ENCODE measurements around the gene HOXA3.
A peak's percentile ranks its signal among the peaks of the same experiment; 100 is the strongest.

HOXA3 gene

GRCh38 chr7:27155816-27156507 is 3.6 kb upstream of the HOXA3 start:
- TF ChIP-seq, protein P1, sequence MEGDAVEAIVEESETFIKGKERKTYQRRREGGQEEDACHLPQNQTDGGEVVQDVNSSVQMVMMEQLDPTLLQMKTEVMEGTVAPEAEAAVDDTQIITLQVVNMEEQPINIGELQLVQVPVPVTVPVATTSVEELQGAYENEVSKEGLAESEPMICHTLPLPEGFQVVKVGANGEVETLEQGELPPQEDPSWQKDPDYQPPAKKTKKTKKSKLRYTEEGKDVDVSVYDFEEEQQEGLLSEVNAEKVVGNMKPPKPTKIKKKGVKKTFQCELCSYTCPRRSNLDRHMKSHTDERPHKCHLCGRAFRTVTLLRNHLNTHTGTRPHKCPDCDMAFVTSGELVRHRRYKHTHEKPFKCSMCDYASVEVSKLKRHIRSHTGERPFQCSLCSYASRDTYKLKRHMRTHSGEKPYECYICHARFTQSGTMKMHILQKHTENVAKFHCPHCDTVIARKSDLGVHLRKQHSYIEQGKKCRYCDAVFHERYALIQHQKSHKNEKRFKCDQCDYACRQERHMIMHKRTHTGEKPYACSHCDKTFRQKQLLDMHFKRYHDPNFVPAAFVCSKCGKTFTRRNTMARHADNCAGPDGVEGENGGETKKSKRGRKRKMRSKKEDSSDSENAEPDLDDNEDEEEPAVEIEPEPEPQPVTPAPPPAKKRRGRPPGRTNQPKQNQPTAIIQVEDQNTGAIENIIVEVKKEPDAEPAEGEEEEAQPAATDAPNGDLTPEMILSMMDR (IDR thresholded peaks at IDR 0.05; ENCODE audit: poor library complexity, severe bottlenecking) = no peak
- peak overlapping the region; percentile 62 for H3K27ac ChIP-seq (ENCODE audit: poor library complexity, severe bottlenecking)
- H3K36me3 ChIP-seq (ENCODE audit: low read depth) = no peaks in the 10 kb centered on the region
- peak; percentile 12 for ATAC-seq (ENCODE audit: low read depth)
- H3K4me3 ChIP-seq (ENCODE audit: severe bottlenecking) = peak overlapping the region; percentile 46
- H3K4me1 ChIP-seq (ENCODE audit: insufficient read depth, poor library complexity, severe bottlenecking) = peaks cover 8% of the 10 kb centered on the region
- H3K27me3 ChIP-seq (ENCODE audit: insufficient read depth, poor library complexity, severe bottlenecking) = no peaks in the 10 kb centered on the region
- DNase-seq (ENCODE audit: low spot score) = peak; percentile 59
- H3K9me3 ChIP-seq (ENCODE audit: severe bottlenecking) = no peaks in the 10 kb centered on the region

DNA sequence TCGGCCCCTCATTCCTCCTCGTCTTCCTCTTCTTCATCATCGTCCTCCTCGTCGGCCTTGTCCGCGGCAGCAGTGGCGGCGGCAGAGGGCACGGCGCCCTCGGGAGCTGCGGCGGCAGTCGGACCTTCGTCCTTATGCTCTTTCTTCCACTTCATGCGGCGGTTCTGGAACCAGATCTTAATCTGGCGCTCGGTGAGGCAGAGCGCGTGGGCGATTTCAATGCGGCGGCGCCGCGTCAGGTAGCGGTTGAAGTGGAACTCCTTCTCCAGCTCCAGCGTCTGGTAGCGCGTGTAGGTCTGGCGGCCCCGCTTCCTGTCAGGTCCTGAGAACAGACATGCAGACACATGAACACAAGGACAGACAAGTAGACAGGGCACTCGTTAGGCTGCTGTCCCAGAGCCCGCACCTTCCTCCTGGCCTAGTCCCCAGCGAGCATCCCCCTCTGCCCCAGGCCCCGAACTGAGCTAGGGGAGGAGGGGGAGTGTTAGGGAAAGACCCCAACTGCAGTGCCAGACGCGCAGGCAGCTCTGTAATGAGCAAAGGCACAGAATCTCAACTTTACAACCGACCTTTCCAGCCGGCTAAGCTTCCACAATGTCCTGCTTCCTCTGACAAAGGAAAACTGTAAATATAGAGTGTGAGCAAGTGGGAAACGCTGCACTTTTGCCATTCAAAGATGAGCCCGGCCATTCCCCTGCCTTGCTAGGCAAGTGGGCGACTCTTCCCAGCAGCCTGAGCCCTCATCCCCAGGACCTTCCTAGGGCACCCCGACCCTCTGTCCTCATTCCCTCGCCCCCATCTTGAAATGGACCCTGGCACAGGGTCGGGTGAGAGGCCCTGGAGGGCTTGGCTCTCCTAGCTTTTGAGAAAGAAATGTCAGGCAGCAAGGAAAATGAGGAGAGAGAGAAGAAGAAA is 2.8 kb upstream of the HOXA3 start:
- H3K27me3 ChIP-seq (ENCODE audit: insufficient read depth, poor library complexity, severe bottlenecking) = no peaks in the 10 kb centered on the region
- peak overlapping the region; percentile 62 for H3K27ac ChIP-seq (ENCODE audit: poor library complexity, severe bottlenecking)

GRCh38 chr7:27154369-27154768 is 2.0 kb upstream of the HOXA3 start:
- TF ChIP-seq, protein P1 (IDR thresholded peaks at IDR 0.05; ENCODE audit: poor library complexity, severe bottlenecking) = no peak
- DNase-seq (ENCODE audit: low spot score) (peak; percentile 42), ATAC-seq (ENCODE audit: low read depth) (no peak)
- H3K36me3 ChIP-seq (ENCODE audit: low read depth) = no peaks in the 10 kb centered on the region
- H3K27ac ChIP-seq (ENCODE audit: poor library complexity, severe bottlenecking) = peak overlapping the region; percentile 62
- H3K27me3 ChIP-seq (ENCODE audit: insufficient read depth, poor library complexity, severe bottlenecking) = no peaks in the 10 kb centered on the region
- H3K4me3 ChIP-seq (ENCODE audit: severe bottlenecking) = no peak overlapping the region
- H3K4me1 ChIP-seq (ENCODE audit: insufficient read depth, poor library complexity, severe bottlenecking) = peaks cover 5% of the 10 kb centered on the region
- H3K9me3 ChIP-seq (ENCODE audit: severe bottlenecking) = no peaks in the 10 kb centered on the region

More for the DNA sequence above, 2.8 kb upstream of the HOXA3 start:
- Histone ChIP-seq H3K4me3 (ENCODE audit: severe bottlenecking) (peak overlapping the region; percentile 46), H3K36me3 (ENCODE audit: low read depth) (no peaks in the 10 kb centered on the region), H3K9me3 (ENCODE audit: severe bottlenecking) (no peaks in the 10 kb centered on the region), H3K4me1 (ENCODE audit: insufficient read depth, poor library complexity, severe bottlenecking) (peaks cover 8% of the 10 kb centered on the region)
- DNase-seq (ENCODE audit: low spot score) (peak; percentile 77), ATAC-seq (ENCODE audit: low read depth) (no peak)
- TF ChIP-seq, protein P1 (IDR thresholded peaks at IDR 0.05; ENCODE audit: poor library complexity, severe bottlenecking) = no peak

DNA sequence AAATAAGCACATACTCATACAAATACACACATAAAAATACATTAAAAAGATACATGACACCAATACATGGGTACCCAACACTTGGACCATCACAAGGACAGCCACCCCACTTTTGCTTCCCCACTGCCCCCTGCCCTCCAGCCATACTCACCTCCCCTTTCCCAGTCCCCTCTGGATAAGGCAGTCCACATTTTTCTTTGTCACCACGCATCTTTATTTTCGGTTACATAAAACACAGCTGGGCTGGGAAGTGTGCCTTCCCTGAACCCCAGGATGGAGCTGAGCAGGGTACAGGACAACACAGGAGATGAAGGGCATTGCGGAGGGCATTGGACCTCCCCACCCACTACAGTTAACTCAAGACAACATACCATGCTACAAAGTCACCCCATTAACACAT is 1.1 kb upstream of the HOXA3 start:
- TF ChIP-seq, protein P1 (IDR thresholded peaks at IDR 0.05; ENCODE audit: poor library complexity, severe bottlenecking) = no peak
- DNase-seq (ENCODE audit: low spot score) = no peak
- Histone ChIP-seq H3K27ac (ENCODE audit: poor library complexity, severe bottlenecking) (no peak overlapping the region), H3K9me3 (ENCODE audit: severe bottlenecking) (no peaks in the 10 kb centered on the region), H3K4me1 (ENCODE audit: insufficient read depth, poor library complexity, severe bottlenecking) (peaks cover 5% of the 10 kb centered on the region), H3K27me3 (ENCODE audit: insufficient read depth, poor library complexity, severe bottlenecking) (no peaks in the 10 kb centered on the region), H3K4me3 (ENCODE audit: severe bottlenecking) (no peak overlapping the region), H3K36me3 (ENCODE audit: low read depth) (no peaks in the 10 kb centered on the region)
- no peak for ATAC-seq (ENCODE audit: low read depth)

Measured in RWPE2 (cell line).